Aorta (tissue), 4 donors: ENCODE results near the gene HTR5A. TPM values are rescaled to one million over a fixed set of nuclear protein-coding genes. Genes with fewer than 3 reads are reported as not detected.

Experiments used
- polyA plus RNA-seq, 2 donors: library from polyadenylated mRNA; stranded (reverse); fragments of 200-250 nt; gene quantifications; one replicate each; pipeline ENCODE4 v1.2.3, GENCODE V29; 2013
- total RNA-seq, 2 donors: library from RNA; stranded (reverse); fragmentation: NEBNext Ultra II Directional; extraction: Animal tissue kit (Norgen Biotek cat#: 25700); gene quantifications; one replicate each; pipeline ENCODE4 v1.2.1, GENCODE V29; 2021
- donor health status: healthy with polysubstance abuse.
- donor health status: Bipolar disorder and iron deficiency.
- donor health status: DM: no; HTN: no; CAD: no.
- donor health status: DM: yes; HTN: yes; CAD: no.

HTR5A gene
- total and polyA plus RNA-seq, 4 donors, result not detected

Other genes with a start within 250 kb of the HTR5A start
- gene PAXIP1, start 67.2 kb upstream of the HTR5A start, total RNA-seq, result 10 to 100 TPM in 1 of 2 donors, 1 to 10 TPM in 1; 6.3 to 12.2 TPM
- gene PAXIP1, start 67.2 kb upstream of the HTR5A start, polyA plus RNA-seq, result 1 to 10 TPM; 3.4 to 4.5 TPM
- gene INSIG1, start 227.6 kb downstream of the HTR5A start, total RNA-seq, result 10 to 100 TPM; 37.7 to 48.3 TPM
- gene INSIG1, start 227.6 kb downstream of the HTR5A start, polyA plus RNA-seq, result 10 to 100 TPM; 14.1 to 14.5 TPM